K562 (cell line): ENCODE results near the gene LCLAT1. TPM values are rescaled to one million over a fixed set of nuclear protein-coding genes. Genes with fewer than 3 reads are reported as not detected.
A peak's percentile ranks its signal among the peaks of the same experiment; 100 is the strongest.

Source experiments
- ATAC-seq: fragments of 200-7000 bp; cut with Tn5 transposase; 3 replicates; pipeline ENCODE4 v1.9.1; 2020; ENCODE audit warnings: moderate library complexity
- BruUV-seq: library from RNA; stranded (reverse); fragments of 400-500 nt; replicated peaks from 2 replicates; lab custom pipeline; 2021; lab: Mats Ljungman, UMichigan
- CTCF ChIA-PET: fragments of 300-600 bp; formaldehyde crosslinking; extraction: SDS; loops from one replicate; lab custom pipeline; 2021; ENCODE audit warnings: low intra/inter-chr PET ratio; lab: Yijun Ruan, JAX
- POLR2A ChIA-PET: fragments of 300-600, 350-650 bp; sonication (Branson Sonifier 250); formaldehyde crosslinking; extraction: SDS; loops from one replicate; lab custom pipeline; 2021; ENCODE audit warnings: antibody characterized with exemption, inconsistent platforms; lab: Yijun Ruan, JAX
- DNase-seq, 4 experiments: peaks; one replicate each; pipeline versions ENCODE4 v3.0.0 to v3.0.0-alpha.2; 2011 to 2018; ENCODE audit warnings: low spot score in 3 of 4, mixed read lengths in 3 of 4; ENCODE audit errors: extremely low read depth in 1 of 4
- FAIRE-seq: peaks from 2 replicates; lab custom pipeline; 2011; peaks lifted over from hg19 to GRCh38; lab: Jason Lieb, UNC
- H2AFZ ChIP-seq: 2 replicates; pipeline ENCODE4 v1.6.0; 2011; ENCODE audit warnings: low read depth, low read length, control low read depth, inconsistent platforms
- H3K27ac ChIP-seq: fragments of 200-600 bp; 3 replicates; pipeline ENCODE4 v1.8.0; 2011; ENCODE audit warnings: low read depth, mild to moderate bottlenecking, control low read depth, inconsistent platforms, low read length, moderate library complexity, mixed read lengths; ENCODE audit errors: extremely low read depth
- H3K27me3 ChIP-seq, 2 experiments: fragments of 300-600 bp in 1 of 2; 2 replicates in 1 of 2; 3 replicates in 1 of 2; pipeline versions ENCODE4 v1.6.0 to v1.8.0; 2011; ENCODE audit warnings: inconsistent platforms in 2 of 2, low read length in 2 of 2, mild to moderate bottlenecking in 1 of 2, mixed read lengths in 1 of 2, moderate library complexity in 1 of 2; ENCODE audit not compliant: control insufficient read depth in 2 of 2, insufficient read depth in 2 of 2
- H3K36me3 ChIP-seq: fragments of 300-600 bp; 3 replicates; pipeline ENCODE4 v1.8.0; 2011; ENCODE audit warnings: mild to moderate bottlenecking, low read length, inconsistent platforms; ENCODE audit not compliant: control insufficient read depth, insufficient read depth
- H3K4me1 ChIP-seq, 2 experiments: fragments of 200-600 bp in 1 of 2; replicated peaks in 1 of 2; 2 replicates in 1 of 2; 3 replicates in 1 of 2; pipeline versions ENCODE4 v1.5.1 to v1.8.0; 2011; ENCODE audit warnings: inconsistent platforms in 2 of 2, low read length in 2 of 2, mild to moderate bottlenecking in 1 of 2, mixed read lengths in 1 of 2, moderate library complexity in 1 of 2; ENCODE audit not compliant: control insufficient read depth in 2 of 2, insufficient read depth in 2 of 2
- H3K4me2 ChIP-seq: 2 replicates; pipeline ENCODE4 v1.6.1; 2011; ENCODE audit warnings: low read length, control low read depth, inconsistent platforms, mixed read lengths; ENCODE audit not compliant: insufficient read depth
- H3K4me3 ChIP-seq: fragments of 200-600 bp; sonication (generic), shearing (Covaris generic); 2 replicates; pipeline ENCODE4 v1.5.1; 2016; ENCODE audit warnings: control low read depth, inconsistent platforms
- H3K79me2 ChIP-seq: fragments of 200-600 bp; 3 replicates; pipeline ENCODE4 v1.8.0; 2011; ENCODE audit warnings: low read length, inconsistent platforms; ENCODE audit not compliant: control insufficient read depth, insufficient read depth
- H3K9ac ChIP-seq, 2 experiments: 2 replicates each; pipeline versions ENCODE4 v1.6.0 to v1.6.1; 2011; ENCODE audit warnings: low read depth in 2 of 2, low read length in 2 of 2, control low read depth in 1 of 2, inconsistent platforms in 1 of 2, mild to moderate bottlenecking in 1 of 2, mixed read lengths in 1 of 2; ENCODE audit not compliant: insufficient read depth in 1 of 2
- H3K9me1 ChIP-seq: one replicate; pipeline ENCODE4 v1.6.0; 2011; ENCODE audit warnings: inconsistent platforms, mild to moderate bottlenecking, low read length, moderate library complexity; ENCODE audit not compliant: control insufficient read depth, insufficient read depth
- H3K9me3 ChIP-seq: replicated peaks from 2 replicates; pipeline ENCODE4 v1.5.1; 2011; ENCODE audit warnings: low read depth, low read length, inconsistent platforms; ENCODE audit not compliant: control insufficient read depth, insufficient read depth
- H4K20me1 ChIP-seq: replicated peaks from 2 replicates; pipeline ENCODE4 v1.6.1; 2011; ENCODE audit warnings: low read length, inconsistent platforms, mixed read lengths; ENCODE audit not compliant: control insufficient read depth, insufficient read depth
- EHMT2 ChIP-seq: fragments of 450-650 bp; IDR thresholded peaks from 2 replicates; pipeline ENCODE4 v1.6.1; 2018; ENCODE audit warnings: antibody characterized with exemption
- MEF2A ChIP-seq: IDR thresholded peaks from 2 replicates; pipeline ENCODE4 v1.6.1; 2011; ENCODE audit warnings: low read depth, mild to moderate bottlenecking, low read length, moderate library complexity; ENCODE audit not compliant: control insufficient read depth
- SMARCC2 ChIP-seq: fragments of 450-650 bp; IDR thresholded peaks from 2 replicates; pipeline ENCODE4 v1.6.1; 2017; ENCODE audit warnings: antibody characterized with exemption, moderate library complexity, mild to moderate bottlenecking, low read depth
- YY1 ChIP-seq, 3 experiments: IDR thresholded peaks; 2 replicates each; pipeline ENCODE4 v1.6.1; 2011; ENCODE audit warnings: low read length in 2 of 3, mild to moderate bottlenecking in 2 of 3, moderate library complexity in 2 of 3, borderline replicate concordance in 1 of 3, control low read depth in 1 of 3, low read depth in 1 of 3; ENCODE audit not compliant: insufficient read depth in 3 of 3, insufficient replicate concordance in 2 of 3, control insufficient read depth in 1 of 3, insufficient read length in 1 of 3; ENCODE audit errors: extremely low read depth in 1 of 3
- ZNF253 ChIP-seq: fragments of 250-450 bp; sonication (Bioruptor Pico); conservative IDR thresholded peaks from 2 replicates; pipeline ENCODE4 v1.6.1; 2021; ENCODE audit warnings: mild to moderate bottlenecking
- ZSCAN32 ChIP-seq: fragments of 450-650 bp; formaldehyde crosslinking; IDR thresholded peaks from 2 replicates; pipeline ENCODE4 v1.4.0; 2020; ENCODE audit warnings: mild to moderate bottlenecking, moderate library complexity
- WGBS: fragments of 100-300 bp; shearing (Covaris generic); methylation state at CpG from one replicate; pipeline ENCODE4 v1.1.6; 2016; ENCODE audit warnings: low coverage, mixed read lengths; ENCODE audit not compliant: insufficient coverage; ENCODE audit errors: missing lambda C conversion rate; 5-methylcytosine and 5-hydroxymethylcytosine counted together
- in situ Hi-C: fragments of 300-500 bp; cut with MboI; formaldehyde crosslinking; loops from 4 replicates; pipeline ENCODE4 v1.15.0; 2018; ENCODE audit warnings: inconsistent platforms, mixed read lengths
- intact Hi-C: fragments of 100-400 bp; cut with micrococcal nuclease; formaldehyde crosslinking; loops from 2 replicates; pipeline ENCODE4 v1.14.2; 2022
- polyA plus RNA-seq, 8 experiments: library from polyadenylated mRNA; depleted of rRNA in 4 of 8; stranded (reverse) in 5 of 8; unstranded in 3 of 8; fragments of >200 nt; fragmentation: Nextera tagmentation in 2 of 8; fragmentation: Illumina TruSeq in 1 of 8; extraction: Ambion mirVana in 2 of 8; extraction: Trizol in 1 of 8; gene quantifications; 2 replicates each; pipeline versions ENCODE4 v1.2.1 to v1.2.3, GENCODE V29; 2011 to 2014; ENCODE audit warnings: inconsistent platforms in 1 of 8, missing spikeins in 1 of 8
- total RNA-seq, 7 experiments: library from RNA; depleted of rRNA in 6 of 7; stranded (reverse); fragments of >200 nt in 6 of 7; fragmentation: Illumina TruSeq in 2 of 7; extraction: Trizol in 2 of 7; gene quantifications; 2 replicates each; pipeline versions ENCODE4 v1.2.1 to v1.2.3, GENCODE V29; 2011 to 2021; ENCODE audit warnings: low replicate concordance in 1 of 7
- TF ChIP-seq, protein P1 (sequence below): sonication (generic); formaldehyde crosslinking; IDR thresholded peaks from 2 replicates; pipeline ENCODE4 v1.8.1; 2023; ENCODE audit warnings: mild to moderate bottlenecking, missing genetic modification reagents
- TF ChIP-seq, protein P2 (sequence below): conservative IDR thresholded peaks from 2 replicates; pipeline ENCODE4 v1.6.1; 2011; ENCODE audit warnings: low read depth, mild to moderate bottlenecking, low read length; ENCODE audit not compliant: control insufficient read depth

The LCLAT1 gene
- total and polyA plus RNA-seq, 9 of the 15 experiments (the other 6 are each of a cell fraction or from before 2014, with no cell fraction given) = 8.9 to 63.3 (median 25.4) TPM

DNA sequence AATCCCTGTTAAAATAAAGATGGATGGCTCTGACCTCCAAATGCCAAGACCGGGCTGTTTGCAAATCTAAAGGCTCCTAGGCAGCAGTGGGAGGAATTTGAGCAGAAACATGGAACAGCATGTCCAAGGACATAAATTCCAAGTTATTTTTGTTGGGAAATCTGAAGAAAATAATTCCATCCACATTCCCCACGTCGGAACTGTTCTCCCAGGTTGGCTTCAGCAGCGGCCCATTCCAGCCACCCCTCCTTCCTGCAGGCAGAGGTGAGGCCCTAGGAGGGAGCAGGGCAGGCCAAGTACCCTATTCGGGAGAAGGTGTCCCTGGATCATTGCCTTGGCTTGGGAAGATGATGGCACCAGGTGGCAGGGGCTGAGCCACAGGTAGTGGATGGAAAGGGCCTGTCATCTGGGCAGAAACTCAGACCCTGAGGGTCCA, 243.1 kb downstream of the LCLAT1 start:
- no peaks in the 10 kb centered on the region for H3K79me2 ChIP-seq
- no peaks in the 10 kb centered on the region for H4K20me1 ChIP-seq
- no peaks in the 10 kb centered on the region for H3K9me3 ChIP-seq
- CTCF ChIA-PET = no interaction called here
- BruUV-seq = no TSS peak
- peak overlapping the region in 1 of 2 experiments; percentile 40; a peak in 2 of 4 replicates for H3K9ac ChIP-seq
- H3K27ac ChIP-seq = no peak overlapping the region
- no peak overlapping the region for H3K4me2 ChIP-seq
- 0% methylated on average over 5 of the region's 5 CpGs for whole genome bisulfite sequencing
- POLR2A ChIA-PET = no interaction called here
- H3K36me3 ChIP-seq = no peaks in the 10 kb centered on the region
- ATAC-seq (no peak), DNase-seq (no peak)
- intact Hi-C loops = no loop called here
- H2AFZ ChIP-seq = no peak overlapping the region
- no peak for TF ChIP-seq MEF2A
- no peak for TF ChIP-seq ZNF253 (CRISPR knock-in tag)
- TF ChIP-seq YY1 (IDR thresholded peaks at IDR 0.05; ENCODE audit: borderline replicate concordance in 1 of 3, control insufficient read depth in 1 of 3, extremely low read depth in 1 of 3, insufficient read depth in 3 of 3, insufficient read length in 1 of 3, insufficient replicate concordance in 2 of 3, low read depth in 1 of 3, low read length in 2 of 3) = no peak
- no peak for TF ChIP-seq ZSCAN32
- TF ChIP-seq EHMT2 = no peak
- TF ChIP-seq SMARCC2 = no peak
- TF ChIP-seq, protein P1, sequence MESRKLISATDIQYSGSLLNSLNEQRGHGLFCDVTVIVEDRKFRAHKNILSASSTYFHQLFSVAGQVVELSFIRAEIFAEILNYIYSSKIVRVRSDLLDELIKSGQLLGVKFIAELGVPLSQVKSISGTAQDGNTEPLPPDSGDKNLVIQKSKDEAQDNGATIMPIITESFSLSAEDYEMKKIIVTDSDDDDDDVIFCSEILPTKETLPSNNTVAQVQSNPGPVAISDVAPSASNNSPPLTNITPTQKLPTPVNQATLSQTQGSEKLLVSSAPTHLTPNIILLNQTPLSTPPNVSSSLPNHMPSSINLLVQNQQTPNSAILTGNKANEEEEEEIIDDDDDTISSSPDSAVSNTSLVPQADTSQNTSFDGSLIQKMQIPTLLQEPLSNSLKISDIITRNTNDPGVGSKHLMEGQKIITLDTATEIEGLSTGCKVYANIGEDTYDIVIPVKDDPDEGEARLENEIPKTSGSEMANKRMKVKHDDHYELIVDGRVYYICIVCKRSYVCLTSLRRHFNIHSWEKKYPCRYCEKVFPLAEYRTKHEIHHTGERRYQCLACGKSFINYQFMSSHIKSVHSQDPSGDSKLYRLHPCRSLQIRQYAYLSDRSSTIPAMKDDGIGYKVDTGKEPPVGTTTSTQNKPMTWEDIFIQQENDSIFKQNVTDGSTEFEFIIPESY (CRISPR knock-in tag) = no peak
- TF ChIP-seq, protein P2, sequence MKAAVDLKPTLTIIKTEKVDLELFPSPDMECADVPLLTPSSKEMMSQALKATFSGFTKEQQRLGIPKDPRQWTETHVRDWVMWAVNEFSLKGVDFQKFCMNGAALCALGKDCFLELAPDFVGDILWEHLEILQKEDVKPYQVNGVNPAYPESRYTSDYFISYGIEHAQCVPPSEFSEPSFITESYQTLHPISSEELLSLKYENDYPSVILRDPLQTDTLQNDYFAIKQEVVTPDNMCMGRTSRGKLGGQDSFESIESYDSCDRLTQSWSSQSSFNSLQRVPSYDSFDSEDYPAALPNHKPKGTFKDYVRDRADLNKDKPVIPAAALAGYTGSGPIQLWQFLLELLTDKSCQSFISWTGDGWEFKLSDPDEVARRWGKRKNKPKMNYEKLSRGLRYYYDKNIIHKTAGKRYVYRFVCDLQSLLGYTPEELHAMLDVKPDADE = no peak
- TF ChIP-seq, all 486 proteins: peak for 0
- no peaks in the 10 kb centered on the region for H3K4me1 ChIP-seq
- in situ Hi-C loops = no loop called here
- no peak overlapping the region for H3K4me3 ChIP-seq
- FAIRE-seq = no peak
- peaks cover 3 to 71% of the 10 kb centered on the region in 2 experiments; a peak in 2 of 5 replicates for H3K27me3 ChIP-seq
- H3K9me1 ChIP-seq = no peaks in the 10 kb centered on the region
